B cell (primary cell): ENCODE data around the gene CHRNA1. TPM values are rescaled to one million over a fixed set of nuclear protein-coding genes. Genes with fewer than 3 reads are reported as not detected.

Experiments used
- ATAC-seq: fragments of 200-7000 bp; cut with Tn5 transposase; one replicate; pipeline ENCODE4 v1.10.0; 2021; ENCODE audit warnings: low read depth, mild to moderate bottlenecking, moderate number of reproducible peaks, moderate library complexity
- CTCF ChIA-PET: fragments of 350-600 bp; sonication (Branson Sonifier 250); formaldehyde crosslinking; loops from one replicate; lab custom pipeline; 2021; ENCODE audit warnings: antibody characterized with exemption, inconsistent platforms; lab: Charles Lee
- POLR2A ChIA-PET: fragments of 350-600 bp; sonication (Branson Sonifier 250); formaldehyde crosslinking; loops from one replicate; lab custom pipeline; 2021; ENCODE audit warnings: antibody characterized with exemption; lab: Charles Lee
- DNase-seq: peaks from one replicate; pipeline ENCODE4 v3.0.0; 2013
- H2AFZ ChIP-seq: 2 replicates; pipeline ENCODE4 v1.6.1; 2012; ENCODE audit warnings: mild to moderate bottlenecking, low read depth, low read length; ENCODE audit not compliant: insufficient read depth, poor library complexity, severe bottlenecking
- H3K27ac ChIP-seq, 2 donors: 1 replicate in 1 of 2; 2 replicates in 1 of 2; pipeline ENCODE4 v1.5.1; 2012 to 2013; ENCODE audit warnings: low read length in 2 of 2, mild to moderate bottlenecking in 2 of 2, moderate library complexity in 1 of 2
- H3K27me3 ChIP-seq, 4 experiments: fragments of 200-600 bp in 1 of 4; sonication (generic) in 1 of 4; replicated peaks in 1 of 4; 1 replicate in 2 of 4; 2 replicates in 2 of 4; pipeline versions ENCODE4 v1.6.1 to v1.7.0; 2013 to 2016; ENCODE audit warnings: low read length in 3 of 4, mild to moderate bottlenecking in 2 of 4, mixed read lengths in 1 of 4, moderate library complexity in 1 of 4; ENCODE audit not compliant: insufficient read depth in 4 of 4, control insufficient read depth in 3 of 4; ENCODE audit errors: control extremely low read depth in 1 of 4
- H3K36me3 ChIP-seq, 2 experiments: replicated peaks in 1 of 2; 1 replicate in 1 of 2; 2 replicates in 1 of 2; pipeline versions ENCODE4 v1.6.1 to v1.7.1; 2013; ENCODE audit warnings: low read length in 1 of 2; ENCODE audit not compliant: insufficient read depth in 2 of 2, control insufficient read depth in 1 of 2; ENCODE audit errors: control extremely low read depth in 1 of 2, extremely low read depth in 1 of 2
- H3K4me1 ChIP-seq, 2 donors: fragments of 200-600 bp in 1 of 2; sonication (generic) in 1 of 2; 1 replicate in 1 of 2; 2 replicates in 1 of 2; pipeline versions ENCODE4 v1.5.1 to v1.6.1; 2013 to 2017; ENCODE audit warnings: low read length in 2 of 2; ENCODE audit not compliant: control insufficient read depth in 2 of 2, insufficient read depth in 2 of 2
- H3K4me2 ChIP-seq: replicated peaks from 2 replicates; pipeline ENCODE3; 2012; ENCODE audit warnings: mild to moderate bottlenecking, low read depth, low read length; ENCODE audit not compliant: poor library complexity, severe bottlenecking
- H3K4me3 ChIP-seq, 5 experiments: fragments of 200-600 bp in 1 of 5; sonication (generic) in 1 of 5; 1 replicate in 3 of 5; 2 replicates in 2 of 5; pipeline versions ENCODE4 v1.5.1 to v1.7.0; 2011 to 2016; ENCODE audit warnings: low read length in 4 of 5, mild to moderate bottlenecking in 4 of 5, low read depth in 2 of 5, control low read depth in 1 of 5, moderate library complexity in 1 of 5; ENCODE audit not compliant: insufficient read depth in 1 of 5; ENCODE audit errors: control extremely low read depth in 1 of 5, extremely low read depth in 1 of 5
- H3K79me2 ChIP-seq: fragments of 200-600 bp; sonication (generic); one replicate; pipeline ENCODE4 v1.6.0; 2016; ENCODE audit warnings: low read length; ENCODE audit not compliant: control insufficient read depth, insufficient read depth
- H3K9ac ChIP-seq: fragments of 200-600 bp; sonication (generic); 2 replicates; pipeline ENCODE4 v1.6.1; 2017; ENCODE audit warnings: mild to moderate bottlenecking, low read length, moderate library complexity
- H3K9me3 ChIP-seq, 3 donors: one replicate each; pipeline versions ENCODE4 v1.6.1 to v1.7.1; 2013; ENCODE audit warnings: low read length in 2 of 3; ENCODE audit not compliant: control insufficient read depth in 2 of 3, insufficient read depth in 1 of 3; ENCODE audit errors: control extremely low read depth in 1 of 3
- H4K20me1 ChIP-seq: 2 replicates; pipeline ENCODE4 v1.6.0; 2012; ENCODE audit warnings: mild to moderate bottlenecking, low read length; ENCODE audit not compliant: insufficient read depth, control insufficient read depth, poor library complexity, severe bottlenecking
- H3K27ac Mint-ChIP-seq: one replicate; pipeline ENCODE4 v1.8.0; 2021; ENCODE audit warnings: mixed read lengths
- H3K27me3 Mint-ChIP-seq: one replicate; pipeline ENCODE4 v1.8.0; 2021; ENCODE audit warnings: mixed read lengths
- H3K4me1 Mint-ChIP-seq: one replicate; pipeline ENCODE4 v1.8.0; 2021; ENCODE audit warnings: mixed read lengths
- H3K4me3 Mint-ChIP-seq: one replicate; pipeline ENCODE4 v1.8.0; 2021; ENCODE audit warnings: mixed read lengths
- H3K9me3 Mint-ChIP-seq: one replicate; pipeline ENCODE4 v1.8.0; 2022; ENCODE audit warnings: mixed read lengths; ENCODE audit not compliant: insufficient read depth
- EZH2 ChIP-seq: IDR thresholded peaks from 2 replicates; pipeline ENCODE4 v1.6.1; 2012; ENCODE audit warnings: borderline replicate concordance, low read depth, mild to moderate bottlenecking, moderate library complexity, low read length; ENCODE audit not compliant: insufficient read depth, poor library complexity, severe bottlenecking
- WGBS: methylation state at CpG from one replicate; pipeline ENCODE4 v1.1.5; 2013; ENCODE audit warnings: missing lambda C conversion rate; ENCODE audit not compliant: insufficient coverage; 5-methylcytosine and 5-hydroxymethylcytosine counted together
- intact Hi-C: fragments of 100-400 bp; cut with micrococcal nuclease; formaldehyde crosslinking; loops from one replicate; pipeline ENCODE4 v1.10.0; 2022
- polyA plus RNA-seq: library from polyadenylated mRNA; depleted of rRNA; stranded (reverse); fragments of >200 nt; gene quantifications from 2 replicates; pipeline ENCODE4 v1.2.3, GENCODE V29; 2012
- total RNA-seq, 2 donors: library from RNA; stranded (reverse); fragments of 120-200 nt in 1 of 2; gene quantifications; 1 replicate in 1 of 2; 2 replicates in 1 of 2; pipeline versions ENCODE4 v1.2.3 to v1.2.4, GENCODE V29; 2013 to 2022
- TF ChIP-seq, protein P1 (sequence below): fragments of 200-600 bp; IDR thresholded peaks from one replicate; pipeline ENCODE4 v1.8.0; 2022; ENCODE audit warnings: antibody characterized with exemption, mild to moderate bottlenecking

Gene CHRNA1
- total and polyA plus RNA-seq, 2 donors (not counting 1 experiment from before 2014, with no cell fraction given) = 0.20 to 0.22 TPM

DNA sequence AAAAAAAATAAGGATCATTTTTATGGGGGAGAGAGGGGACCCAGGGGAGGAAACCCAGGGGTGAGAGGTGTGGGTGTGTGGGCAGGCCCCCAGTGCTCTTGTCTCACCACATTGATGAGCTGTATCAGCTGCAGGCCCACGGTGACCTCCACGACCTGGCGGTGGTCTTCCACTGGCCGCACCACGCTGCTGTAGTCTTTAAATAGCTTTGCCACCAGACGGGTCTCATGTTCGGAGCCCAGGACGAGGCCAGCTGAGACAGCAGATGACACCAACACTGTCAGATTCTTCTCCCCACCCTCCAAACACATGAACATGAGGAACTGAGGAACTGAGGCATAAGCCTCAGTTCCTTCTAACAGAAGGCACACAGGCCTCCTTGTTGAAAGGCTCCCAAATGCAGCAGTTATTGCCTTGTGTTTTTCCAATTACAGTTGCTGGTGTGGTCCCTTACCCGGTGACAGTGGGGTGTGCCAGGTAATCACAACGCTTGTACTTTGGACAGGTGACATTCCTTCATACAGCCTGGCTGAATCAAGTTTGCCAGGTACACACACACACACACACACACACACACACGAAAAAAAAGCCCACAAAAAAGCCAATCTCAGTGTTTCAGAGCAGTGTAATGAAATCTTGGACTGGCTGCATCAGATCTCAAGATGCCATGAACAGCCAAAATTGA, 4.7 kb downstream of the CHRNA1 start:
- Histone ChIP-seq H3K4me2 (no peak overlapping the region), H3K27me3 (peaks cover 0 to 10% (median 0%) of the 10 kb centered on the region in 4 experiments), H3K4me1 (no peaks in the 10 kb centered on the region), H3K9me3 (no peaks in the 10 kb centered on the region), H4K20me1 (no peaks in the 10 kb centered on the region), H3K79me2 (no peaks in the 10 kb centered on the region), H3K27ac (no peak overlapping the region), H3K36me3 (no peaks in the 10 kb centered on the region), H2AFZ (no peak overlapping the region), H3K9ac (no peak overlapping the region), H3K4me3 (no peak overlapping the region)
- DNase-seq (no peak), ATAC-seq (no peak)
- H3K4me3 Mint-ChIP-seq = no peak overlapping the region
- CTCF ChIA-PET = interaction anchor here (1.9 kb wide), 1 partner anchor 11 kb away, joined by 9 read pairs; no protein-coding TSS in a partner anchor
- H3K27ac Mint-ChIP-seq = no peak overlapping the region
- TF ChIP-seq, protein P1, sequence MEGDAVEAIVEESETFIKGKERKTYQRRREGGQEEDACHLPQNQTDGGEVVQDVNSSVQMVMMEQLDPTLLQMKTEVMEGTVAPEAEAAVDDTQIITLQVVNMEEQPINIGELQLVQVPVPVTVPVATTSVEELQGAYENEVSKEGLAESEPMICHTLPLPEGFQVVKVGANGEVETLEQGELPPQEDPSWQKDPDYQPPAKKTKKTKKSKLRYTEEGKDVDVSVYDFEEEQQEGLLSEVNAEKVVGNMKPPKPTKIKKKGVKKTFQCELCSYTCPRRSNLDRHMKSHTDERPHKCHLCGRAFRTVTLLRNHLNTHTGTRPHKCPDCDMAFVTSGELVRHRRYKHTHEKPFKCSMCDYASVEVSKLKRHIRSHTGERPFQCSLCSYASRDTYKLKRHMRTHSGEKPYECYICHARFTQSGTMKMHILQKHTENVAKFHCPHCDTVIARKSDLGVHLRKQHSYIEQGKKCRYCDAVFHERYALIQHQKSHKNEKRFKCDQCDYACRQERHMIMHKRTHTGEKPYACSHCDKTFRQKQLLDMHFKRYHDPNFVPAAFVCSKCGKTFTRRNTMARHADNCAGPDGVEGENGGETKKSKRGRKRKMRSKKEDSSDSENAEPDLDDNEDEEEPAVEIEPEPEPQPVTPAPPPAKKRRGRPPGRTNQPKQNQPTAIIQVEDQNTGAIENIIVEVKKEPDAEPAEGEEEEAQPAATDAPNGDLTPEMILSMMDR = no peak
- no peak for TF ChIP-seq EZH2
- 80% methylated on average over 10 of the region's 11 CpGs for WGBS
- H3K27me3 Mint-ChIP-seq = peaks cover 28% of the 10 kb centered on the region
- peaks cover 2% of the 10 kb centered on the region for H3K4me1 Mint-ChIP-seq
- intact Hi-C loops = no loop called here
- H3K9me3 Mint-ChIP-seq = no peaks in the 10 kb centered on the region
- POLR2A ChIA-PET = no interaction called here

- ChIA-PET POLR2A (no interaction called here), CTCF (no interaction called here)
- Histone ChIP-seq H2AFZ (no peak overlapping the region), H3K79me2 (no peaks in the 10 kb centered on the region), H3K9me3 (no peaks in the 10 kb centered on the region), H3K36me3 (no peaks in the 10 kb centered on the region), H3K27ac (no peak overlapping the region), H3K4me1 (peaks cover 22% of the 10 kb centered on the region in 2 donors), H3K4me3 (no peak overlapping the region), H3K27me3 (peaks cover 0 to 7% (median 0%) of the 10 kb centered on the region in 4 experiments), H3K4me2 (no peak overlapping the region), H3K9ac (no peak overlapping the region), H4K20me1 (no peaks in the 10 kb centered on the region)
- Mint-ChIP-seq H3K9me3 (no peaks in the 10 kb centered on the region), H3K27ac (no peak overlapping the region), H3K4me3 (no peak overlapping the region), H3K4me1 (peaks cover 23% of the 10 kb centered on the region), H3K27me3 (peaks cover 25% of the 10 kb centered on the region)
- TF ChIP-seq, protein P1 = no peak
- no peak for TF ChIP-seq EZH2
- ATAC-seq = no peak
- DNase-seq = no peak
- intact Hi-C loops = no loop called here
- 82% methylated on average over 7 of the region's 10 CpGs for WGBS
These were observed 7.5 kb downstream of the CHRNA1 start for GRCh38 chr2:174756743-174757142.
